ENCODE data around the gene VWA5B1. TPM values are rescaled to one million over a fixed set of nuclear protein-coding genes. Genes with fewer than 3 reads are reported as not detected.

The VWA5B1 gene
- total and polyA plus RNA-seq, 10 of the 15 experiments (the other 5 are each of a cell fraction or from before 2014, with no cell fraction given): under 0.01 to 0.05 (median 0.01) TPM; not detected in 7

DNA sequence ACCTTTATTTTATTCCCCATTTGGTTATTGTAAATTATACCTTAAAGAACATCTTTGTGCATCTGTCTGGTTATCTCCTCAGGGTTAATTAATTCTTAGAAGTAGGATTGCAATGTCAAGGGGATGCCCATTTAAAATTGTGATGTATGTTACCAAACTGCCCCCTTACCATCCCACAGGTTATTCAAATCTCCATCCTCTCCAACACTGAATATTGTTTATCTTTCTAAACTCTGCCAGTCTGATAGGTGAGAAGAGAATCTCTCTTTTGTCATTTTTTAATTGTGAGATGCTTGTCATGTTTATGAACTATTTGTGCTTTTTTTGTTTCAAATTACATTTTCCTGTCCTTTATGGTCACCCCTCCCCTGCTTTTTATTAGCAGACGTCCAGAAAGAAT is 55.8 kb downstream of the VWA5B1 start (continued):
- TF ChIP-seq MXI1 (IDR thresholded peaks at IDR 0.05; ENCODE audit: low read depth, low read length): no peak
- TF ChIP-seq RCOR1 (conservative IDR thresholded peaks at IDR 0.05; ENCODE audit: low read depth, low read length): no peak
- no peak for TF ChIP-seq CREB1 (IDR thresholded peaks at IDR 0.05; ENCODE audit: low read depth)

DNA sequence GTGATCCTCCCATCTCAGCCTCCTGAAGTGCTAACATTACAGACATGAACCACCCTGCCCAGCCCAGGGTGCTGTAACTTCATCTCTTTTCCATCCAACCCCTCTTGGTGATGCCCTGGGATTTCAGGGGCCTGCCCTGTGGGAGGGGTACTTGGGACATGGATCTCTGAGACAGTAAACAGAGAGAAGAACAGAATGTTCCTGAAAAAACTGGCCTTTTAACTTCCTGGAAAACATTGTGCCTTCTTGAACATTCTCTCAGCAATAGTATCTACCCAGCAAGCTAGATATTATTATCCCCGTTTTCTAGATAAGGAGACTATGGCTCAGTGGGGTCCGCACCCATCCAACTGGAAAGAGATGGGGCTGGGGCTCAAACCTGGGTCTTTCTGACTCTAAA is 57.0 kb downstream of the VWA5B1 start:
- SMC1A ChIA-PET (ENCODE audit: uncharacterized antibody, unreplicated experiment): interaction anchor here (0.7 kb wide), 1 partner anchor 116 kb away, joined by 3 read pairs; no protein-coding TSS in a partner anchor
- RAD21 ChIA-PET (ENCODE audit: unreplicated experiment): no interaction called here
- DNase-seq (ENCODE audit: low read depth, low spot score): no peak
- Histone ChIP-seq H3K4me3 (no peak overlapping the region), H4K20me1 (ENCODE audit: control insufficient read depth, insufficient read depth) (no peaks in the 10 kb centered on the region), H3K9ac (ENCODE audit: control insufficient read depth, insufficient read depth, low read length) (no peak overlapping the region), H3K4me2 (ENCODE audit: control insufficient read depth, insufficient read depth) (no peak overlapping the region), H3K9me3 (replicated peaks; ENCODE audit: control insufficient read depth, insufficient read depth, low read length) (no peaks in the 10 kb centered on the region), H2AFZ (ENCODE audit: control insufficient read depth, low read depth, low read length) (no peak overlapping the region), H3K36me3 (ENCODE audit: control insufficient read depth in 2 of 2, insufficient read depth in 2 of 2, low read length in 1 of 2) (no peaks in the 10 kb centered on the region), H3K4me1 (ENCODE audit: control insufficient read depth, insufficient read depth, low read length) (no peaks in the 10 kb centered on the region), H3K27ac (ENCODE audit: control insufficient read depth, insufficient read depth) (no peak overlapping the region), H3K79me2 (ENCODE audit: control insufficient read depth, insufficient read depth, low read length) (no peaks in the 10 kb centered on the region), H3K27me3 (replicated peaks in 1 of 2; ENCODE audit: control insufficient read depth in 2 of 2, insufficient read depth in 2 of 2, low read length in 1 of 2) (no peaks in the 10 kb centered on the region; a peak in 1 of 4 replicates)
- no TSS peak for BruUV-seq (replicated peaks)
- no peak for FAIRE-seq
- in situ Hi-C loops (cut with MboI) (no loop called here), intact Hi-C loops (cut with micrococcal nuclease; ENCODE audit: unreplicated experiment) (no loop called here)
- ATAC-seq: no peak
- CTCF ChIA-PET: interaction anchor here (0.7 to 1.0 kb wide), 2 partner anchors 59 to 134 kb away, joined by 3 to 4 read pairs; no protein-coding TSS in a partner anchor
- 45% methylated on average over 2 of the region's 2 CpGs for WGBS (ENCODE audit: insufficient coverage, insufficient replicate concordance, low lambda C conversion rate, missing lambda C conversion rate)
- POLR2A ChIA-PET: no interaction called here
- TF ChIP-seq NR2C2 (IDR thresholded peaks at IDR 0.05; ENCODE audit: borderline replicate concordance, control insufficient read depth, insufficient read length, low read depth) (no peak), SMAD1 (IDR thresholded peaks at IDR 0.05; ENCODE audit: low read depth, partially characterized antibody) (no peak), NR2F1 (conservative IDR thresholded peaks at IDR 0.05) (no peak), ZNF24 (IDR thresholded peaks at IDR 0.05) (no peak), RAD21 (IDR thresholded peaks at IDR 0.05; ENCODE audit: insufficient read depth, low read depth, low read length) (no peak), NFYA (IDR thresholded peaks at IDR 0.05; ENCODE audit: borderline replicate concordance, low read depth, low read length) (no peak), KLF5 (IDR thresholded peaks at IDR 0.05; ENCODE audit: partially characterized antibody) (no peak), MEF2B (IDR thresholded peaks at IDR 0.05; ENCODE audit: partially characterized antibody, poor library complexity, severe bottlenecking) (no peak), CEBPB (IDR thresholded peaks at IDR 0.05; ENCODE audit: borderline replicate concordance in 1 of 2, low read depth in 2 of 2, low read length in 2 of 2) (no peak), STAT1 (conservative IDR thresholded peaks at IDR 0.05) (no peak), SREBF1 (IDR thresholded peaks at IDR 0.05; ENCODE audit: low read length) (no peak), EED (IDR thresholded peaks at IDR 0.05; ENCODE audit: low read depth) (no peak)
- TF ChIP-seq, protein P1, sequence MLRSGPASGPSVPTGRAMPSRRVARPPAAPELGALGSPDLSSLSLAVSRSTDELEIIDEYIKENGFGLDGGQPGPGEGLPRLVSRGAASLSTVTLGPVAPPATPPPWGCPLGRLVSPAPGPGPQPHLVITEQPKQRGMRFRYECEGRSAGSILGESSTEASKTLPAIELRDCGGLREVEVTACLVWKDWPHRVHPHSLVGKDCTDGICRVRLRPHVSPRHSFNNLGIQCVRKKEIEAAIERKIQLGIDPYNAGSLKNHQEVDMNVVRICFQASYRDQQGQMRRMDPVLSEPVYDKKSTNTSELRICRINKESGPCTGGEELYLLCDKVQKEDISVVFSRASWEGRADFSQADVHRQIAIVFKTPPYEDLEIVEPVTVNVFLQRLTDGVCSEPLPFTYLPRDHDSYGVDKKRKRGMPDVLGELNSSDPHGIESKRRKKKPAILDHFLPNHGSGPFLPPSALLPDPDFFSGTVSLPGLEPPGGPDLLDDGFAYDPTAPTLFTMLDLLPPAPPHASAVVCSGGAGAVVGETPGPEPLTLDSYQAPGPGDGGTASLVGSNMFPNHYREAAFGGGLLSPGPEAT (IDR thresholded peaks at IDR 0.05; ENCODE audit: low read depth): no peak
- TF ChIP-seq, protein P2, sequence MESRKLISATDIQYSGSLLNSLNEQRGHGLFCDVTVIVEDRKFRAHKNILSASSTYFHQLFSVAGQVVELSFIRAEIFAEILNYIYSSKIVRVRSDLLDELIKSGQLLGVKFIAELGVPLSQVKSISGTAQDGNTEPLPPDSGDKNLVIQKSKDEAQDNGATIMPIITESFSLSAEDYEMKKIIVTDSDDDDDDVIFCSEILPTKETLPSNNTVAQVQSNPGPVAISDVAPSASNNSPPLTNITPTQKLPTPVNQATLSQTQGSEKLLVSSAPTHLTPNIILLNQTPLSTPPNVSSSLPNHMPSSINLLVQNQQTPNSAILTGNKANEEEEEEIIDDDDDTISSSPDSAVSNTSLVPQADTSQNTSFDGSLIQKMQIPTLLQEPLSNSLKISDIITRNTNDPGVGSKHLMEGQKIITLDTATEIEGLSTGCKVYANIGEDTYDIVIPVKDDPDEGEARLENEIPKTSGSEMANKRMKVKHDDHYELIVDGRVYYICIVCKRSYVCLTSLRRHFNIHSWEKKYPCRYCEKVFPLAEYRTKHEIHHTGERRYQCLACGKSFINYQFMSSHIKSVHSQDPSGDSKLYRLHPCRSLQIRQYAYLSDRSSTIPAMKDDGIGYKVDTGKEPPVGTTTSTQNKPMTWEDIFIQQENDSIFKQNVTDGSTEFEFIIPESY (IDR thresholded peaks at IDR 0.05): no peak
